Endothelial cell of umbilical vein (primary cell): Measurements from ENCODE around the gene ARHGEF19. TPM values are rescaled to one million over a fixed set of nuclear protein-coding genes. Genes with fewer than 3 reads are reported as not detected.

Source experiments
- BruUV-seq: library from RNA; stranded (reverse); fragments of 400-500 nt; replicated peaks from 2 replicates; lab custom pipeline; 2021; lab: Mats Ljungman, UMichigan
- CTCF ChIA-PET: fragments of 300-600, 350-600 bp; sonication (Branson Sonifier 250); formaldehyde crosslinking; loops from one replicate; lab custom pipeline; 2021; ENCODE audit warnings: antibody characterized with exemption, inconsistent platforms; lab: Charles Lee
- POLR2A ChIA-PET: fragments of 300-600, 350-600 bp; sonication (Branson Sonifier 250); formaldehyde crosslinking; loops from one replicate; lab custom pipeline; 2021; ENCODE audit warnings: antibody characterized with exemption, inconsistent platforms; lab: Charles Lee
- DNase-seq: peaks from one replicate; pipeline ENCODE4 v3.0.0-alpha.2; 2011; ENCODE audit warnings: low read depth, low spot score
- FAIRE-seq: peaks from 2 replicates; lab custom pipeline; 2011; peaks lifted over from hg19 to GRCh38; lab: Jason Lieb, UNC
- H2AFZ ChIP-seq: 2 replicates; pipeline ENCODE4 v1.6.0; 2012; ENCODE audit warnings: low read depth, low read length, control low read depth, inconsistent platforms
- H3K27ac ChIP-seq: 2 replicates; pipeline ENCODE4 v1.5.1; 2011; ENCODE audit warnings: low read depth, mild to moderate bottlenecking, control low read depth, low read length, moderate library complexity; ENCODE audit not compliant: insufficient read depth
- H3K27me3 ChIP-seq, 2 experiments: 2 replicates each; pipeline versions ENCODE4 v1.6.0 to v1.6.1; 2011; ENCODE audit warnings: low read length in 2 of 2, mixed read lengths in 1 of 2; ENCODE audit not compliant: control insufficient read depth in 2 of 2, insufficient read depth in 2 of 2
- H3K36me3 ChIP-seq, 2 experiments: 2 replicates in 1 of 2; 3 replicates in 1 of 2; pipeline ENCODE4 v1.5.1; 2011; ENCODE audit warnings: low read length in 2 of 2, mild to moderate bottlenecking in 1 of 2, moderate library complexity in 1 of 2; ENCODE audit not compliant: control insufficient read depth in 2 of 2, insufficient read depth in 2 of 2; ENCODE audit errors: extremely low read depth in 1 of 2
- H3K4me1 ChIP-seq: 3 replicates; pipeline ENCODE4 v1.5.1; 2011; ENCODE audit warnings: mild to moderate bottlenecking, low read length; ENCODE audit not compliant: control insufficient read depth, insufficient read depth; ENCODE audit errors: extremely low read depth
- H3K4me2 ChIP-seq: 2 replicates; pipeline ENCODE4 v1.6.1; 2011; ENCODE audit warnings: low read length, control low read depth, mixed read lengths; ENCODE audit not compliant: insufficient read depth
- H3K4me3 ChIP-seq, 3 experiments: fragments of 200-600 bp in 1 of 3; sonication (generic), shearing (Covaris generic) in 1 of 3; replicated peaks in 1 of 3; 2 replicates each; pipeline ENCODE4 v1.5.1; 2011 to 2016; ENCODE audit warnings: control low read depth in 3 of 3, low read length in 3 of 3, mild to moderate bottlenecking in 2 of 3, inconsistent platforms in 1 of 3, low read depth in 1 of 3, moderate library complexity in 1 of 3; ENCODE audit not compliant: insufficient read depth in 1 of 3
- H3K79me2 ChIP-seq: 2 replicates; pipeline ENCODE4 v1.6.0; 2012; ENCODE audit warnings: low read length, inconsistent platforms; ENCODE audit not compliant: control insufficient read depth, insufficient read depth
- H3K9ac ChIP-seq: replicated peaks from 2 replicates; pipeline ENCODE3; 2011; ENCODE audit warnings: low read length, control low read depth; ENCODE audit not compliant: insufficient read depth; ENCODE audit errors: extremely low read depth
- H3K9me1 ChIP-seq: replicated peaks from 3 replicates; pipeline ENCODE4 v1.6.0; 2011; ENCODE audit warnings: mild to moderate bottlenecking, low read length; ENCODE audit not compliant: control insufficient read depth, insufficient read depth; ENCODE audit errors: extremely low read depth
- H3K9me3 ChIP-seq: replicated peaks from 2 replicates; pipeline ENCODE4 v1.5.1; 2012; ENCODE audit warnings: low read length, inconsistent platforms; ENCODE audit not compliant: control insufficient read depth, insufficient read depth
- H4K20me1 ChIP-seq: replicated peaks from 2 replicates; pipeline ENCODE3; 2011; ENCODE audit warnings: mild to moderate bottlenecking, low read length; ENCODE audit not compliant: control insufficient read depth, insufficient read depth; ENCODE audit errors: extremely low read depth
- CTCF ChIP-seq, 2 donors: IDR thresholded peaks; 1 replicate in 1 of 2; 2 replicates in 1 of 2; pipeline ENCODE4 v1.5.1; 2011; ENCODE audit warnings: low read length in 2 of 2, mild to moderate bottlenecking in 2 of 2, moderate library complexity in 2 of 2, control low read depth in 1 of 2, inconsistent platforms in 1 of 2, low read depth in 1 of 2; ENCODE audit not compliant: insufficient read depth in 1 of 2; ENCODE audit errors: extremely low read depth in 1 of 2
- EZH2 ChIP-seq: IDR thresholded peaks from 2 replicates; pipeline ENCODE4 v1.6.1; 2012; ENCODE audit warnings: borderline replicate concordance, low read depth, mild to moderate bottlenecking, moderate library complexity, low read length, inconsistent platforms; ENCODE audit not compliant: severe bottlenecking
- FOS ChIP-seq: IDR thresholded peaks from 2 replicates; pipeline ENCODE4 v1.6.1; 2011; ENCODE audit warnings: mild to moderate bottlenecking, low read length, moderate library complexity, borderline replicate concordance; ENCODE audit not compliant: insufficient read depth
- GATA2 ChIP-seq: IDR thresholded peaks from 2 replicates; pipeline ENCODE4 v1.7.0; 2011; ENCODE audit warnings: low read depth, mild to moderate bottlenecking, moderate library complexity, mixed read lengths, low read length; ENCODE audit not compliant: insufficient read length, insufficient read depth
- JUN ChIP-seq: IDR thresholded peaks from 2 replicates; pipeline ENCODE4 v1.6.1; 2011; ENCODE audit warnings: borderline replicate concordance, low read depth; ENCODE audit not compliant: insufficient read length, insufficient read depth
- MAX ChIP-seq: IDR thresholded peaks from 2 replicates; pipeline ENCODE4 v1.6.1; 2011; ENCODE audit not compliant: insufficient read depth, insufficient read length
- MYC ChIP-seq: IDR thresholded peaks from one replicate; pipeline ENCODE4 v1.6.1; 2011; ENCODE audit warnings: mild to moderate bottlenecking, low read depth, low read length
- POLR2A ChIP-seq: IDR thresholded peaks from 2 replicates; pipeline ENCODE4 v1.6.1; 2012; ENCODE audit warnings: low read depth, mild to moderate bottlenecking, control low read depth, low read length
- POLR2AphosphoS5 ChIP-seq: IDR thresholded peaks from 2 replicates; pipeline ENCODE4 v1.6.1; 2012; ENCODE audit warnings: low read depth, mild to moderate bottlenecking, control low read depth, low read length, moderate library complexity; ENCODE audit not compliant: insufficient read depth
- dilution Hi-C: fragments of 300-500 bp; cut with MboI; formaldehyde crosslinking; loops from one replicate; pipeline ENCODE4 v1.15.0; 2019; ENCODE audit warnings: low sequenced_read_pairs; ENCODE audit not compliant: extremely low pct_ligation_motif_present
- intact Hi-C: fragments of 100-400 bp; cut with micrococcal nuclease; formaldehyde crosslinking; loops from one replicate; pipeline ENCODE4 v1.10.0; 2022
- polyA plus RNA-seq, 4 experiments: library from polyadenylated mRNA; depleted of rRNA in 3 of 4; stranded (reverse) in 3 of 4; unstranded in 1 of 4; fragments of >200 nt; gene quantifications; 2 replicates each; pipeline versions ENCODE4 v1.2.1 to v1.2.3, GENCODE V29; 2011 to 2012; ENCODE audit warnings: missing spikeins in 1 of 4
- total RNA-seq: library from RNA; stranded (reverse); gene quantifications from 2 replicates; pipeline ENCODE4 v1.2.3, GENCODE V29; 2021

Gene ARHGEF19
- total and polyA plus RNA-seq, 2 donors (not counting 3 experiments of a cell fraction or from before 2014, with no cell fraction given): 6.2 to 8.0 TPM

GRCh38 chr1:16244650-16245285 is 32.3 kb upstream of the ARHGEF19 start:
- Histone ChIP-seq H3K27me3 (no peaks in the 10 kb centered on the region), H2AFZ (no peak overlapping the region), H3K9ac (no peak overlapping the region), H3K36me3 (peaks cover 0 to 2% of the 10 kb centered on the region in 2 experiments), H3K9me3 (no peaks in the 10 kb centered on the region), H3K4me1 (peaks cover 24% of the 10 kb centered on the region), H3K9me1 (no peaks in the 10 kb centered on the region), H4K20me1 (no peaks in the 10 kb centered on the region), H3K4me2 (no peak overlapping the region), H3K79me2 (no peaks in the 10 kb centered on the region), H3K27ac (no peak overlapping the region), H3K4me3 (no peak overlapping the region)
- ChIA-PET CTCF (interaction anchor here (1.1 to 9.5 kb wide), 14 partner anchors 11 to 174 kb away, joined by 3 to 179 read pairs (median 7); partner anchors contain the start of genes ARHGEF19 and FAM131C), POLR2A (no interaction called here)
- no peak for DNase-seq
- intact Hi-C loops: loop anchor here (1.0 kb wide), 4 partner anchors 38 to 165 kb away; no protein-coding TSS in a partner anchor
- TF ChIP-seq EZH2 (no peak), JUN (no peak), POLR2A (no peak), GATA2 (no peak), MAX (no peak), MYC (no peak), CTCF (IDR thresholded peaks at IDR 0.05; ENCODE audit: extremely low read depth in 1 of 2, insufficient read depth in 1 of 2, low read depth in 1 of 2, low read length in 2 of 2) (no peak), POLR2AphosphoS5 (no peak), FOS (no peak)
- dilution Hi-C loops: no loop called here
- no peak for FAIRE-seq
- BruUV-seq: no TSS peak
